ENCODE results near the gene TBX19. TPM values are rescaled to one million over a fixed set of nuclear protein-coding genes. Genes with fewer than 3 reads are reported as not detected.

The TBX19 gene
- total RNA-seq, 2 donors from 2014 or later: 2.2 to 2.5 TPM

DNA sequence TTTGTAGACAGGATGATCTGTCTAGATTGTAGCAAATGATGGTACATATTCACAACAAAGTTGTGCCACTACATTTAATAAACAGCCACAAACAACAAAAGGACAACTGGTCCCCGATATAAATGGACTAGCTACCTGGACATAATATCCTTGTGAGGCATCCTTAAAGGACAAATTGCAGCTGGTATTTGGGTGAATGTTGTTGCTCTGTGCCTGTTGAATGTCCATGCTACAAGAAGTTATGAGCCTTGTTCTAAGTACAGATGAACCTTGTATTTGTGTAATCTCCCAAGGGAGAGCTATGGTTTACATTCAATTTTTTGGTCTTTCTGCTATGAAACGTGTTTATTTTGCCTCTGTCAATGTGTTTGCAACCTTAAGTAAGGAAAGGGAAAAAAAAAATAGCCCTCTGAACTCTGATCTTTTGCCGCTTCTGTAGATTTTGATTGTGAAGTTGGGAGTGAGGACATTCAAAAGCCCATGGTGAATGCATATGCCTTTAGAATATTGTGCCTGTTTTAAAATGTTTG is 28.4 kb upstream of the TBX19 start:
- 90 to 92% methylated on average over 2 to 3 of the region's 3 CpGs for WGBS, 2 experiments (ENCODE audit: insufficient coverage in 1 of 2, insufficient read length in 1 of 2)
- TF ChIP-seq, protein P1, sequence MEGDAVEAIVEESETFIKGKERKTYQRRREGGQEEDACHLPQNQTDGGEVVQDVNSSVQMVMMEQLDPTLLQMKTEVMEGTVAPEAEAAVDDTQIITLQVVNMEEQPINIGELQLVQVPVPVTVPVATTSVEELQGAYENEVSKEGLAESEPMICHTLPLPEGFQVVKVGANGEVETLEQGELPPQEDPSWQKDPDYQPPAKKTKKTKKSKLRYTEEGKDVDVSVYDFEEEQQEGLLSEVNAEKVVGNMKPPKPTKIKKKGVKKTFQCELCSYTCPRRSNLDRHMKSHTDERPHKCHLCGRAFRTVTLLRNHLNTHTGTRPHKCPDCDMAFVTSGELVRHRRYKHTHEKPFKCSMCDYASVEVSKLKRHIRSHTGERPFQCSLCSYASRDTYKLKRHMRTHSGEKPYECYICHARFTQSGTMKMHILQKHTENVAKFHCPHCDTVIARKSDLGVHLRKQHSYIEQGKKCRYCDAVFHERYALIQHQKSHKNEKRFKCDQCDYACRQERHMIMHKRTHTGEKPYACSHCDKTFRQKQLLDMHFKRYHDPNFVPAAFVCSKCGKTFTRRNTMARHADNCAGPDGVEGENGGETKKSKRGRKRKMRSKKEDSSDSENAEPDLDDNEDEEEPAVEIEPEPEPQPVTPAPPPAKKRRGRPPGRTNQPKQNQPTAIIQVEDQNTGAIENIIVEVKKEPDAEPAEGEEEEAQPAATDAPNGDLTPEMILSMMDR (conservative IDR thresholded peaks at IDR 0.05): no peak

DNA sequence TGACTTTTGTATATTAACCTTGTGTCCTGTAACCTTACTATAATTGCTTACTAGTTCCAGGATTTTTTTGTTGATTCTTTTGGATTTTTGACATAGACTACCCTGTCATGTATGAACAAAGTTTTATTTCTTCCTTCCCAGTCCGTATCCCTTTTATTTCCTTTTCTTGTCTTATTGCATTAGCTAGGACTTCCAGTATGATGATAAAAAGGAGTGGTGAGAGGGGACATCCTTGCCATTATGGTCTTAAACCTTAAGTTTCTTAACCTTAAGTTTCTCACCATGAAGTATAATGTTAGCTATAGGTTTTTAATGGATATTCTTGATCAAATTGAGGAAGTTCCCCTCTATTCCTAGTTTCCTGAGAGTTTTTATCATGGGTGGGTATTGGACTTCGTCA is 24.5 kb upstream of the TBX19 start:
- peak overlapping the region; percentile 43 for H3K4me3 ChIP-seq (ENCODE audit: low read length)
- Mint-ChIP-seq H3K9me3 (peaks cover 32% of the 10 kb centered on the region), H3K27me3 (ENCODE audit: insufficient read depth) (no peaks in the 10 kb centered on the region), H3K4me3 (no peak overlapping the region), H3K27ac (no peak overlapping the region), H3K4me1 (peaks cover 7% of the 10 kb centered on the region), H3K36me3 (ENCODE audit: low read depth) (peaks cover 51% of the 10 kb centered on the region)
- no peak overlapping the region for H3K9ac ChIP-seq (ENCODE audit: extremely low read depth, low read length, poor library complexity, severe bottlenecking)
- TF ChIP-seq, protein P1 (conservative IDR thresholded peaks at IDR 0.05): no peak
- no peaks in the 10 kb centered on the region for H3K27me3 ChIP-seq (ENCODE audit: control insufficient read depth, insufficient read depth, low read length, poor library complexity, severe bottlenecking)
- H3K4me1 ChIP-seq (ENCODE audit: control insufficient read depth, insufficient read depth, low read length): no peaks in the 10 kb centered on the region
- 86 to 95% methylated on average over 1 of the region's 2 CpGs for WGBS, 2 experiments (ENCODE audit: insufficient coverage in 1 of 2, insufficient read length in 1 of 2)
- no peak for DNase-seq
- no peak overlapping the region for H3K27ac ChIP-seq (ENCODE audit: low read depth, low read length)
- H3K36me3 ChIP-seq (ENCODE audit: control insufficient read depth, insufficient read depth, low read length): peaks cover 44% of the 10 kb centered on the region
- peaks cover 36% of the 10 kb centered on the region for H3K9me3 ChIP-seq (ENCODE audit: control insufficient read depth, low read length)

More for the DNA sequence above, 28.4 kb upstream of the TBX19 start:
- H3K27me3 ChIP-seq (ENCODE audit: control insufficient read depth, insufficient read depth, low read length, poor library complexity, severe bottlenecking): no peaks in the 10 kb centered on the region
- Mint-ChIP-seq H3K36me3 (ENCODE audit: low read depth) (peaks cover 62% of the 10 kb centered on the region), H3K9me3 (peaks cover 23% of the 10 kb centered on the region), H3K4me1 (peaks cover 9% of the 10 kb centered on the region), H3K27me3 (ENCODE audit: insufficient read depth) (no peaks in the 10 kb centered on the region), H3K4me3 (no peak overlapping the region), H3K27ac (no peak overlapping the region)
- H3K27ac ChIP-seq (ENCODE audit: low read depth, low read length): no peak overlapping the region
- DNase-seq: no peak
- no peak overlapping the region for H3K9ac ChIP-seq (ENCODE audit: extremely low read depth, low read length, poor library complexity, severe bottlenecking)
- H3K4me1 ChIP-seq (ENCODE audit: control insufficient read depth, insufficient read depth, low read length): no peaks in the 10 kb centered on the region
- peaks cover 27% of the 10 kb centered on the region for H3K9me3 ChIP-seq (ENCODE audit: control insufficient read depth, low read length)
- H3K36me3 ChIP-seq (ENCODE audit: control insufficient read depth, insufficient read depth, low read length): peaks cover 64% of the 10 kb centered on the region
- H3K4me3 ChIP-seq (ENCODE audit: low read length): no peak overlapping the region

DNA sequence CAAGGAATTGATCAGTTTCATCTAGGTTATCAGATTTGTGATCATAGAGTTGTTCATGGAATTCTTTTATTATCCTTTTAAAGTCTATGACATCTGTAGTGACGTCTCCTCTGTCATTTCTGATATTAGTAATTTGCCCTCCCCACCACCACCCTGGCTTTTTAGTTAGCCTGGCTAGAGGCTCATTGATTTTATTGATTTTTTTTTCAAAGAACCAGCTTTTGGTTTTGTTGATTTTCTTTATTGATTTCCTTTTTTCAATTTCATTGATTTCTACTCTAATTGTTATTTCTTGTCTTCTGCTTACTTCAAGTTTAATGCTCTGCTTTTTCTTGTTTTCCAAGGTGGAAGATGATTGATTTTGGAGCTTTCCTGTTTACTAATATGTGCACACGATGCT is 23.3 kb upstream of the TBX19 start:
- Histone ChIP-seq H3K27ac (ENCODE audit: low read depth, low read length) (no peak overlapping the region), H3K4me3 (ENCODE audit: low read length) (no peak overlapping the region), H3K27me3 (ENCODE audit: control insufficient read depth, insufficient read depth, low read length, poor library complexity, severe bottlenecking) (no peaks in the 10 kb centered on the region), H3K9ac (ENCODE audit: extremely low read depth, low read length, poor library complexity, severe bottlenecking) (no peak overlapping the region), H3K36me3 (ENCODE audit: control insufficient read depth, insufficient read depth, low read length) (peaks cover 38% of the 10 kb centered on the region), H3K9me3 (ENCODE audit: control insufficient read depth, low read length) (peaks cover 36% of the 10 kb centered on the region), H3K4me1 (ENCODE audit: control insufficient read depth, insufficient read depth, low read length) (no peaks in the 10 kb centered on the region)
- TF ChIP-seq, protein P1 (conservative IDR thresholded peaks at IDR 0.05): no peak
- H3K27me3 Mint-ChIP-seq (ENCODE audit: insufficient read depth): no peaks in the 10 kb centered on the region
- H3K27ac Mint-ChIP-seq: no peak overlapping the region
- peaks cover 32% of the 10 kb centered on the region for H3K9me3 Mint-ChIP-seq
- H3K4me3 Mint-ChIP-seq: no peak overlapping the region
- WGBS, 2 experiments (ENCODE audit: insufficient coverage in 1 of 2, insufficient read length in 1 of 2): 100% methylated on average over 2 of the region's 2 CpGs; no CpG with 5 or more reads in 1 of the 2 experiments
- peaks cover 51% of the 10 kb centered on the region for H3K36me3 Mint-ChIP-seq (ENCODE audit: low read depth)
- no peak for DNase-seq
- H3K4me1 Mint-ChIP-seq: peaks cover 7% of the 10 kb centered on the region

Measured in endodermal cell (in vitro differentiated cells).